NCI-H526 (cell line): ENCODE results near the gene MAP2K4.

Experiments
- DNase-seq, 2 experiments: peaks; one replicate each; lab custom pipeline; 2025; lab: John Stamatoyannopoulos, UW

The MAP2K4 gene

DNA sequence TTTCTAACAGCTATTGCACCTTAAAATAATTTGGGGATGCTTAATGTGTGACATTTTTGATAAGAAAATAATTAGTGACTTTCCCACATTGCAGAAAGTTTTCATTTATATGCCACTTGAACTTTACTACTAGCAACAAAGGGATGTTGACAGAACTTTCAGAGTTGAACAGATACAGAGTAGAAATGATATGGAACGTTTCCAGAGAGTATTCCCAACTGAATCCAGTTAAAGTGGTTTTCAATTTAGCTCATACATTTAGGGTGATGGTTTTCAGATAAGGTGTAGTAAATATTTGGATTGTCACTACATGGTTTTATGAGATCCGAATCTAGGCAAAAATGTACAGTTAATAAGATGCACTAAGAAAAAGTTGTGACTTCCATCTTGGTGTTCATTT is 17.3 kb downstream of the MAP2K4 start:
- DNase-seq, result no peak

DNA sequence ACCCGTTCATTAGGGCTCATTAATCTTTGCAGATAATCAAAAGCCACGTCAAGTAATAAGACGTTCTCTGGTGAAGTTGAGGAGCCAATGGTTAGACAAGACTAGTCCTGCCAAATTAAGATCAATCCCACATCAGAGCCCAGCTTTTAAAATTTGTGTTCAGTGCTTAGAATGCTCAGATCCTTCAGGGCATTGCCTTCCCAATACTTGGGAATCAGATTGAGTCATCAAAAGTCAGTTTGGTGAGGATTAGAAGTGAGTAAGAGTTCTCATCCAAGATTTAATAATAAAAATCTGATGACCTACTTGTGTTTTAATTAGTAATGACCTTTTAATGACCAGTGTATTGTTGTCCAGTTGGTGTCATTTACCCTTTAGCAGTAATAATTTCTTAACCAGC is 19.8 kb downstream of the MAP2K4 start:
- no peak for DNase-seq

DNA sequence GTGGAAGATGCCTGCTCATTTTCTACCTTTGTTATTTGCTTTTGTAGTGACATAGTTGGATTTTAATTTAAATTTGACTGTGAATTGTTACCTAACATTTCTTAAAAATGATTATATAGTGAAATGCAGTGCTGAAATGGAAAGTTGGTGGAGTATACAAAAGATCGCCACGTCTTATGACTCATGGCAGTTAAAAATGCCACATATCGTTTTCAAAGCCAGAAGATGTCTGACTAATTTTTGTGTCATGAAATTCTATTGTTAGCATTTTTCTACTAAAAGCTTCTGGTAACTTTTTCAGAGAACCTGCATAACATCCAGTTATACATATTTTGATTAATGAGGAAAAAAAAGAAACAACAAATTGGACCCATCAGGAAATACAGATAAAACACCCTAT is 20.6 kb downstream of the MAP2K4 start:
- DNase-seq, result no peak

DNA sequence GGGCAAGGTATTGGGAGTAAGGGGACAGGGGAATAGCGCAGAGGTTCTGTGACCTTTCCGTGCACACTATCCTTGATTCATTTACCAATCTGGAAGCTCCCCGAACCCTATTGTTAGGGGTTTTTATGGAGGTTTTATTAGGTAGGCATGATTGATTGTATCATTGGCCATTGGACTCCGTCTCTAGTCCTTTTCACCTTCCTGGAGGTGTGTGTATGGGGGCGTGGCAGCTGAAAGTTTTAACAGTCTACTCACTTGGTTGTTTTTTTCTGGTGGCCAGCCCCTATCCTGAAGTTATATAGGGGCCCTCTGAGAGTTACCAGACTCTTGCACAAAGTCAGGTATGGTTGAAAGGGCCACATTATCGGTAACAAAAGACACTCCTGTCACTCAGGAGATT is 23.0 kb downstream of the MAP2K4 start:
- DNase-seq, result no peak

DNA sequence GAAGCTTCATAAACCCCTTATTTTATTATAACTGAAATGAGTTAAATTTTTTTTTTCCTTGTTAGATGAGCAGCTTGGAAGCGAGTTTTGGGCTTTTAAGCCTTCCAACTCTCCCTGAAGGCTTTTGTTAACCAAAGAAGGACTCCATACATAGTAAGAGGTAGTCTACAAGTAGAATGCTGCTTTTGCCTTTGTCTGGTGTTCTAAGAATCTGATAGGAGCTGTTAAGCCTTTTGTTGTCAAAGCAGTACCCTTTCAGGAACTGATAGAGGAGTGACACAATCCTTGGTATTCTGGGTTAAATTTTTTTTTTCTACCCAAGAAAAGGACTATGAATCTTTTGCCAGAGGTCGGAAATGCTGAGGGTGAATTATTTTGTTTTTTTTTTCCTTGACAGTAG is 26.1 kb downstream of the MAP2K4 start:
- DNase-seq, result no peak

DNA sequence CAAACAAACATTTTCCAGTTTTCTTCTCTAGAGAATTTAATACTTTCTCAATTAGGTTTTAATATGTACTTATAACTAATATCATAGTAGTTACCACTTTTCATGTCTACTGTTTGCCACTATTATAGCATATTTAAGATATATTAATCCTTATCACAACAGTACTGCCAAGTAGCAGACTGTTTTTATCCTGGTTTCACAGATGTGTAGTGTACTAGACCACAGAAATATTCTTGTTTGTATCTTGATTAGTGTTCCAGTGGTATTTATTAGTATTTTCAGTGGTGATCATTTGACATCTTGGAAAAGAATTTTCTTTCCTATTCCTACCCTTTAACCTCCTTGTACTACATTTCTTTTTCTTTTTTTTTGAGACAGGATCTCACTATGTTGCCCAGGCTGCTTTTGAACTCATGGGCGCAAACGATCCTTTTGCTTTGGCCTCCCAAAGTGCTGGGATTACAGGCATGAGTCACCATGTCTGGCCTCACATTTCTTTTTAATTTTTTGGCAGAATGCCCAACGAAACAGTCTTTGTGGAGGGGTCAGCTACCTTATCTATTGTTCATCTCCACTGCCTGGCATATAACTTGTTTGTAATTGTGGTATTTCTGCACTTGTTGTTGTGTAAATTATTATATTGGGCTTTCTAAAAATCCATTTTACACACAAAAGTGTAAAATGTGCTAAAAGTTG is 27.2 kb downstream of the MAP2K4 start:
- no peak for DNase-seq

DNA sequence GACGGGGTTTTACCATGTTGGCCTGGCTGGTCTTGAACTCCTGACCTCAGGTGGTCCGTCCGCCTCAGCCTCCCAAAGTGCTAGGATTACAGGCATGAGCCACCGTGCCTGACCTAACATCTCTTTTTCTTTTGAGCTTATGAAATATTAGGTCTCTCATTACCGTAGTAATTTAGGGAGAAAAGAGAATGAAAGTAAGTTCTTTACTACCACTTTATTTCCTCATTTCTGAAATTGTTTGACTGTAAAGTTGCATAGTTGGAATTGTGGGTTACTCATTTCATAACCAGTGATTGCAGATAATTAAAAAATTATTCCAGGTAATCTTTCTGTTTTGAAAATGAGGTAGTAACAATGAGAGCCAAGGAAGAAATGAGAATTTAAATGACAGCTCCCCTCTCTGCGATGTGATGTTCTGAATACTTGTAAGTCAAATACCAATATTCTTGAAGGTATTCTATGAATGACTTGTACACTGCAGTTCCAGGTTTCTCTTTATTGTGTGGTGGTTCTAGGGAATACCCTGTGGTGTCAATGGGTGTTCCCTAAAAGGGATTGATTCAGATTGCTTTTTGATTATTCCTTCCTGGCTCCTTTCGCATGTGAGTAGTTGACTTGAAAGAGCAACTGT is 28.3 kb downstream of the MAP2K4 start:
- no peak for DNase-seq

DNA sequence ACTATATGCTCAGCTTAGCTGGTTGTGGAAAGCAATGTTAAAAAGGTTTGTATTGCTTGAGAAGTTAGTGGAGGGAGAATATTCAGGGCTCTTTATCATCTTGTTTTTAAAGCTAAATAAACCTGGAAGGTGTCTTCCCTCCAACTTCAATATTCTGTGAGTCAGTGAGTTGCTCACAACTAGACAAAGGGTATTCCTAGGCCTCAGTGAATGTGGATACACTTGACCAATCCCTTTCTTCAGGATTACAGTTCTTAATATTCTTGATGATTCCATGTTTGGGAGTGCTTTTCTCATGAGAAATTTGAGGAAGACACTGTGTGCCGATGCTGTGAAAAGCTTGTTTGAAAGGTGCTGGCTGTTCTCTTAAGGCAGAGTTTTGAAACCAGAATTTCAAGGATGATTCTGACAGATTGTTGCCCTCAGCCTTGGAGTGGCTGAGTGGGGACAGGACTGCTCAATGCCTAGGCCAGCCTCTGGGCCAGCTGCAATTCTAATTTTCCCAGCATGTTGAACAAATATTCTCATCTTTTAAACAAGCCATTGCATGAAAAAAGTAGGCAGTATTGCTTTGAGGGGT is 30.1 kb downstream of the MAP2K4 start:
- no peak for DNase-seq

DNA sequence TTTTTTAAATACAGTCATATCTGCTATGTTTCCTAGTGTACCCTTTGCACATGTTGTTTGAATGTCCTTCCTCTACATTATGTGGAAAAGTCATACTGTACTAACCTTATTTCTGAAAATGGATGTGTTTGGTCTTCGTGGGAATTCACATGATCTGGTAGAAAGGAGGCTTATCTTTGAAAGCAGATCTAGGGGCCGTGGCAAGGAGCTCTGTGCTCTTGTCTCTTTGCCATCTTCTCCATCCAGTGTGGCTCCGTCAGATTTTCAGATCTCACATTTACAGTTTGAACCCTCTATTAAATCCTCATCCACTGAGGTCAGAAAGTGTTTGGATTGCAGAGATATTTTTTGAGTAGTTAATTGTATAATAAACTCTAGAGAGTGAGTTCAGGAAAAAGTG is 32.9 kb downstream of the MAP2K4 start:
- DNase-seq, result no peak

DNA sequence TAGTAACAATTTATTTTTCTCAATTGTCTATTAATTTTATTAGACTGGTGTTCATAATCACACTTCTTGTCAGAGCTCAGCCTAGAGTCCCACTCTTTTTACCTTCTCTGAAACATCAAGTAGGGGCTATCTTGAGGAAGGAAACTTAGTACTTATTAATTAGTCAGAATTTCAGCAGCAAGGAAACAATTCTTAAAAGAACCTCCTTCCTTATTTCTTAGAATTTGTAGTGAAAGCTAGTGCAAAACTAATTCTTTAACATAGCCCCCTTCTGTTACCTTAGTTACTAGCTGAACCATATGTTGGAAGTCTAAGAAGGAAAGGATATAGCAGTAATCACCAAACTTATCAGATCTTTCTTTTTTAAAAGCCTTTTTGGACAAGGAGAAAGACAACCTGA is 35.2 kb downstream of the MAP2K4 start:
- no peak for DNase-seq

DNA sequence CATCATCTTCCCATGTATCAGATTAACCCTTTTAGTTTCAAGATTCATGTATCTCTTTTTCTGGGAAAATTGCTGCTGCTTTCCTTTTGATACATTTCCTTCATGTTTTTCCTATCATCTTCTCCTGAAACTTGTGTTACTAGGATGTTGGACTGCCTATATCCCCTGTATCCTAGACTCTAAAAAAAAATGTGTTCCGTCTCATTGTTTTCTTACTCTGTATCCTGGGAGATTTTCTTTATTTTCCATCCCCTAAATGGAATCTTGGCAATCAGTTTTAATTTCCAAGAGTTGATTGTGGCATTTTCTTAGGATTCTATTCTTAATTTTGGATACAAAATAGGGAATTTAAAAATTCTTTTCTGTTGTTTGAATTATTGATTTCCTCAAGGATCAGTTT is 36.8 kb downstream of the MAP2K4 start:
- no peak for DNase-seq

DNA sequence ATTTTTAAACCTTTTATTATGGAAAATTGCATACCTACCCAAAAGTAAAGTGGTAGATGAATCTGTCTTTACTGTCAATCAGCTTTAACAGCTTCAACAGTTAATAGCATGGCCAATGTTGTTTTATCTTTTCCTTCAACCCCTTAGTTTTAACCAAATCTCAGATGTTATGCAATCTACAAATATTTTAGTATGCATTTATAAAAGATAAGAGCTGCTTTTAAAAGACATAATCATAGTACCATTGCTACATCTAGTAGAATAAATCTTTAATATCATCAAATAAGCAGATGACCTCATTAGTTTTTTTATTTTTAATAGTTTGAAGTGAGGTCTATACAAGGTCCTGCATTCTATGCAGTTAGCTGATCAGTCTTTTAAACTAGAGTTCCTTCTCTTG is 37.9 kb downstream of the MAP2K4 start:
- DNase-seq, result no peak

DNA sequence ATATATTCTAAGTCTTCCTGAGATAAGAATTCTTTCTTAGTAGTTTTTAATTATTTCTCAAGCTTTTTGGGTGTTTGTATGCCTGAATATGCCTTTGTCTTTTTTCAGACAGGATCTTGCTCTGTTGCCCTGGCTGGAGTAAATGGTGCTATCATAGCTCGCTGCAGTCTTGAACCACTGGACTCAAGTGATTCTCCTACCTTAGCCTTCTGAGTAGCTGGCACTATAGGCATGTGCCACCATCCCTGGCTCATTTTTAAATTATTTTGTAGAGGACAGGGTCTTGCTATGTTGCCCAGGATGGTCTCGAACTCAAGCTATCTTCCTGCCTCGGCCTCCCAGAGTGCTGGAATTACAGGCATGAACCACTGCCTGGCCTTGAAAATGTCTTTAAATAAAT is 41.6 kb downstream of the MAP2K4 start:
- no peak for DNase-seq

DNA sequence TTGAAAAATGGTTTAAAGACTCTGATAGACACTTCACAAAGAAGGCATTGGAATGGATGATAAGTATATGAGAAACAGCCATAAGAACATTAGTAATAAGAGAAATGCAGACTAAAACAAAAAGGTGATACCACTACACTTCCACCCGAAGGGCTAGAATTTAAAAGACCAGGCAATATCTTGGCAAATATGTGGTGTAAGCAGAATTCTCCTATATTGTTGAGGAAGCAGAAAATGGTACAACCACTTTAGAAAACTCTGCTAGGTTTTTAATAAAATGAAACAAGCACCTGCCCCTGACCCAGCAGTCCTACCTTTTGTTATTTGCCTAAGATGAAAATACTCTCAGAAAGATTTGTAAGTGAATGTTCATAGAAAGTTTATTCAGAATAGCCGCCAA is 43.7 kb downstream of the MAP2K4 start:
- no peak for DNase-seq

DNA sequence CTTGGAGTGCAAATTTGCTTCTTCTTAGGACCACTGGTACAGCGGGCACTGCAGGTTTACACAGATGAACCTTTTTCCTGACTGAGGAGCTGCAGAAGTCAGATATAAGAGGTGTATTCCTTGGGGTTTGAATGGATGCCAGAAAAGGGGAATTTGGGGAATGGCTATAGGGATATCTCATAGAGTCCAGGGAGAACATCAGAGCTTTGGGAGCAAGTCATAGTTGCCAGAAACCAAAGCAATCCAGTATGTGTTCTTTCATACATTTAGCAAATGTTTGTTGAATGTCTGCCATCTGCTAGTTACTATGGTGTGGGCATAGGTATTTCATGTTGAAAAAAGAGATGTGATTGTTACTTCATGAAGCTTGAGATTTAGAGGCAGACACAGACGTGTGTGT is 46.8 kb downstream of the MAP2K4 start:
- DNase-seq, result no peak

DNA sequence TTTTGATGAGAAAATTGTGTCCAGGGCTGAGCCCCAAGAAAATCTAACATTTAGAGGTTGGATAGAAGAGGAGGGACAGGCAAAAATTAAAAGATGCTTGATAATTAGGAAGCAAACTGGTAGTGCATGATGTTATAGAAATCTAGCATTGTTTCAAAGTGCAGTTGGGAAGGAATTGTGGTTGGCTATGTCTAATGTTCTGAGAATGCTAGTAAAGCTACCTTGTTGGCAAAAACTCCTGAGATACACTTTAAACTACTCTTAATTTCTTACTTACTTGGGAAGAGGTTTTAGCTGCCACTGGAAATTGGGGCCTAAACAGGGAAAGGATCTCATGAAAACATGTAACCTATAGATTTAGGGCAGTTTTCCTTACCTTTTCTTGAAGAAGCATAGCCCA is 48.3 kb downstream of the MAP2K4 start:
- no peak for DNase-seq

DNA sequence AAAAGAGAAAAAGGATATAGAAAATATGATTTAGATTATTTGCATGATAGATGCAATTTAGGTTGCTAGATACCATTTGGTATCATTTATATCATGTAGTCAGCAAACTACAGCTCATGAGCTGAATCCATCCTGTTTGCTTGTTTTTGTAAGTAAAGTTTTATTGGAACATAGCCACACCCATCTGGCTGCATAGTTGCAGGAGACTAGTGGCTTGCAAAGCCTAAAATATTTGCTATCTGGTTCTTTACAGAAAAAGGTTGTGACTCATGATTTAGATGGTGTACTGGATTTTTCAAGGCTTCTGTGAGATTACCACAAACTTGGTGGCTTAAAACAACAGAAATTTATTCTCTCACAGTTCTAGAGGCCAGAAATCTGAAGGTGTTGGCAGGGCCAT is 49.9 kb downstream of the MAP2K4 start:
- DNase-seq, result no peak

DNA sequence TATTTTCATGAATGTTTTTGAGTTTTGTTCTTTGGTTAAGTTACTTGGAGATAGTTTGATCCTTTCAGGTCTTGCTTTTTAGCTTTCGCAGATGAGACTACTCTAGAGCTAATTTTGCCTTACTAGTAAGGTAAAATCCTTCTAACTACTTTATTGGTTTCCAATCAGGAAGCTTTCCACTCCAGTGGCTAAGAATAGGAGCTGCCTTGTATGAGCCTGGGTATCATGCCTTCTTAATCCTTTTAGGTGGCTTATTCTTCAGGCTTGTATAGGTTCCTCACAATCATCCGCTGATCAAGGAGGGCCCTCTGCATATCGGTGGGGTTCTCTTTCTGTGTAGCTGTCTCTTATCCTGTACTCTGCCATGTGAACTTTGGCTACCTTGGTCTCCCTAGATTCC is 53.7 kb downstream of the MAP2K4 start:
- no peak for DNase-seq

DNA sequence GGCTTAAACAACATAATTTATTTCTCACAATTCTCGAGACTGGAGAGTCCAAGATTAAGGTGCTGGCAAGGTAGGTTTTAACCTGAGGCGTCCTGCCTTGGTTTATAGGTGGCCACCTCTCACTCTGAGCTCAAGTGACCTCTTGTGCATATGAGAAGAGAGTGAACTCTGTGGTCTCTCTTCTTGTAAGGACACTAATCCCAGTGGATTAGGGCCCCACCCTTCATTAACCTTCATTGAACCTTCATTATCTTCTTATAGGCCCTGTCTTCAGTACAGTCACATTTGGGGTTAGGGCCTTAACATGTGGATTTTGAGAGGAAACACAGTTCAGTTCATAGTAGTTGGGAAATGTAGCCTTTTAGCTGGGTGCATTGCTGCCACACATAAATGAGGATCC is 57.1 kb downstream of the MAP2K4 start:
- no peak for DNase-seq

DNA sequence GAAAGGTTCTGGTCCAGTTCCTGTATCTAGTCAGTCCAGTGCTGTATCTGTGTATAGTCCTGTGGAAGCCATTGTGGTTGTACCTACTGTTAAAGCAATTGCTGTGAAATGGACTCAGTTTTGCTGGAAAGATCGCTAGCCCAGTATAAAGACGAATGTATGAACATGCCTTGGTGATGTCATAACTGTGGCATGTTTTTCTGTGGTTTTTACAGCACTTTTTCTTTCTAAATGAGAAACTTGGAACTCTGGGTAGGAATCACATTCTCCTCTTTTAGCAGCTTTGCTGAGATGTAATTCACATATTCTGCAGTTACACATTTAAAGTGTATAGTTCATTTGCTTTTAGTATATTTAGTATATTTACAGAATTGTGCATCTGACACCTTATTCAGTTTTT is 58.1 kb downstream of the MAP2K4 start:
- DNase-seq, result no peak

DNA sequence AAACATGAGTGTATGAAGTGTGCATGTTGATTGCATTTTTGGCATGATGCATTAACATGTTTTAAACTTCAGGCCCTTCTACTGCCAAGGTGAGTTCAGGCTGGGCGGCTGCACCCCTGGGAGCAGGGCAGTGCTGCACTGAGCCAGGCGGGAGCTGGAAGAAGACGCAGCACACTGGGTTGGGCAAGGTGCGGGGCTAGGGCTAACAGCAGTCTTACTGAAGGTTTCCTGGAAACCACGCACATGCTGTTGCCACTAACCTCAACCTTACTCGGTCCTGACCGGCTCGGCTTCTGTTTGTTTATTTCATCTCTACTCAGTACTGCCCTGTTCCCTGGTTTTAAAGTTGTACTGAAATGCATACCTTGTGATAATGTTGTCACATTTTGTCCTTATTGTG is 61.0 kb downstream of the MAP2K4 start:
- DNase-seq, result no peak

DNA sequence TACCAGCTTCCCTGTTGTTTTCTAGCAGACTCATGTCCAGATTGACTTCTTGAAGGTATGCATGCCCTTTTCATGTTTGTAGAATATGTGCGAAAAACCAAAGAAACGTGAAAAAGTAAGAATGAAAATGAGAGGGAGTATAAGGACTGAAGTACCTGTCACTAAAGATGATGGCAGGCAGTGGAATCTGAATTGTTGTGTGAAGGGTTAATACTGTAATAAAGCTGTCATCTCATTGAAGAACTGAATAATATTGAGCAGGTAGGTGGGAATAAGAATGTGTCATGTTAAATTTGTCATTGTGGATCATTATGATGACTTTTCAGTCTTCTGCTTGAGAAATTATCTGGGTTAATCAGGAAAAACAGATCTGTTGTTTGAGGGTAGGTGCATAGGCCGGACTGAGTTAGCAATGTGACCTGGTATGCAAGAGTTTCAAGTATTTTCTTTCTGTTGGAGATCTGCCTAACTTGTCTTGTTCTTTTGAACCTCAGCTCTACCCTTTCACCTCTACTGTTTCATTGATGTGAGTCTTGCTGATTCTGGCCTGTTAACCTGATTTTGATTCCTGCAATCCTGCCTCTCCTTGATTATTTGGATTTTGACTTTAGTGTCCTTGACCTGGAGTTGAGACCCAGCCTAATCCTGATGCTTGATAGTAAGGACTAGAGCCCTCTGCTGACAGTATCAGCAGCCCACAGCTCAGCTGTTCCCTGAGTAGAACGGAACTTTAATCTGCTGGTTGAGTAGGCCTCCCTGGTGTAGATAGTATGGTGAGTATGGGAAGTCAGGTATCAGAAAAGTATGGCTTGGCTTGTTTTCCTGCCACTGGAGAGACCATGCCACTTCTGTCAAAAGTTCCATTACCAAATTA is 64.6 kb downstream of the MAP2K4 start:
- no peak for DNase-seq

DNA sequence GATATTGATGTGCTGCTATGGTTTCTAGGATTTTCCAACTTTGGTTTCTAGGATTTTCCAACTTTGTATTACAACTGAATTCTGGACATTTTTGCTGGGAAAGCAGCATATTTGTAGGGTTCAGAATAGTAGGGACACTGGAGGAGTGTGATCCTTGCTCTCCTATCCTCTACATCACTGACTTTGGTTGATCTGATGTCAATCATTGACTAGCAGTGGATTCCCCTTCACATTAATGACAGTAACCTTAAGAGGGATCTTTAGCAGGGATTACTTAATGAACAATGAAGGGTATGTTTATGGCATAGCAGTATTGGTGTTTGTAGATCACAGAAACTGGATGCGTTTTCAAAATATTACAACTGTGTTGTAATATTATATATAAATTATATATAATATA is 67.4 kb downstream of the MAP2K4 start:
- no peak for DNase-seq
